DMS153 (cell line): Measurements from ENCODE around the gene SLC39A3.
A peak's percentile ranks its signal among the peaks of the same experiment; 100 is the strongest.

Experiments used
- DNase-seq: peaks from one replicate; lab custom pipeline; 2025; lab: John Stamatoyannopoulos, UW

The SLC39A3 gene

GRCh38 chr19:2702170-2703076 is 37.4 kb downstream of the SLC39A3 start, which contains the start of gene GNG7:
GNG7 (minus strand) TSS chr19:2702694; CDS start chr19:2520688, 182,006 bp downstream.
- DNase-seq, result peak; percentile 35

GRCh38 chr19:2701361-2702169 is 38.3 kb downstream of the SLC39A3 start:
- no peak for DNase-seq

- no peak for DNase-seq
These were observed 39.0 kb downstream of the SLC39A3 start for GRCh38 chr19:2700660-2701360.

- DNase-seq, result no peak
These were observed 40.2 kb downstream of the SLC39A3 start for GRCh38 chr19:2699413-2700140.

- DNase-seq, result no peak
These were observed 45.6 kb downstream of the SLC39A3 start for GRCh38 chr19:2694196-2694595.

- DNase-seq, result no peak
These were observed 46.2 kb downstream of the SLC39A3 start for GRCh38 chr19:2693492-2694160.

GRCh38 chr19:2691951-2692350 is 47.9 kb downstream of the SLC39A3 start:
- DNase-seq, result no peak

- DNase-seq, result no peak
These were observed 49.0 kb downstream of the SLC39A3 start for GRCh38 chr19:2690856-2691255.

- no peak for DNase-seq
These were observed 53.5 kb downstream of the SLC39A3 start for GRCh38 chr19:2686360-2686759.

GRCh38 chr19:2685204-2685704 is 54.6 kb downstream of the SLC39A3 start:
- DNase-seq, result no peak

- DNase-seq, result no peak
These were observed 56.3 kb downstream of the SLC39A3 start for GRCh38 chr19:2683430-2684003.
